22Rv1 (cell line): ENCODE measurements around the gene GCC1.

Experiments
- CTCF ChIP-seq: fragments of 450-650 bp; IDR thresholded peaks from 2 replicates; pipeline ENCODE4 v1.5.1; 2017; ENCODE audit warnings: mild to moderate bottlenecking
- ZFX ChIP-seq: fragments of 450-650 bp; IDR thresholded peaks from 2 replicates; pipeline ENCODE4 v1.6.1; 2017; ENCODE audit warnings: antibody characterized with exemption, borderline replicate concordance

DNA sequence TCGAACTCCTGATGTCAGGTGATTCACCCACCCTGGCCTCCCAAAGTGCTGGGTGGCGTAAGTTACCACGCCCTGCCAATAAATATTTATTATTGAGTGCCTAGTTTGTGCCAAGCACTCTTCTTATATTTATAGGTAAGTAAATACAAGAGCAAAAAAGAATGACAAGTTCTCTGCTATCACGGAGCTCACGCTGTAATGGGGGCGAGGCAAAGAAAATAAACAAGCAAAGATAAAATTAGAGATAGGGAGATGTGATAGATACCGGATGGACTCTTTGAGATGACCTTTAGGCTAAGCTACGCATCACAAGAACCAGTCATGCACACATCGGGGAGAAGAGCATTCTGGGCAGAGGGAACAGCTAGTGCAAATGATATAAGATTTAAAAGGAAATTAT is 46.3 kb downstream of the GCC1 start:
- TF ChIP-seq CTCF: no peak
- TF ChIP-seq ZFX: no peak
